Fibroblast of lung (primary cell): ENCODE measurements around the gene SLC24A4.

ENCODE experiments used
- EZH2 ChIP-seq: IDR thresholded peaks from 2 replicates; pipeline ENCODE4 v1.5.1; 2012; ENCODE audit warnings: low read length, control low read depth, mild to moderate bottlenecking; ENCODE audit errors: missing control alignments
- TF ChIP-seq, protein P1 (sequence below), 2 donors: IDR thresholded peaks in 1 of 2; conservative IDR thresholded peaks in 1 of 2; 1 replicate in 1 of 2; 2 replicates in 1 of 2; pipeline ENCODE4 v1.5.1; 2011 to 2012; ENCODE audit warnings: low read length in 2 of 2, control low read depth in 1 of 2, inconsistent platforms in 1 of 2, low read depth in 1 of 2, mild to moderate bottlenecking in 1 of 2

DNA sequence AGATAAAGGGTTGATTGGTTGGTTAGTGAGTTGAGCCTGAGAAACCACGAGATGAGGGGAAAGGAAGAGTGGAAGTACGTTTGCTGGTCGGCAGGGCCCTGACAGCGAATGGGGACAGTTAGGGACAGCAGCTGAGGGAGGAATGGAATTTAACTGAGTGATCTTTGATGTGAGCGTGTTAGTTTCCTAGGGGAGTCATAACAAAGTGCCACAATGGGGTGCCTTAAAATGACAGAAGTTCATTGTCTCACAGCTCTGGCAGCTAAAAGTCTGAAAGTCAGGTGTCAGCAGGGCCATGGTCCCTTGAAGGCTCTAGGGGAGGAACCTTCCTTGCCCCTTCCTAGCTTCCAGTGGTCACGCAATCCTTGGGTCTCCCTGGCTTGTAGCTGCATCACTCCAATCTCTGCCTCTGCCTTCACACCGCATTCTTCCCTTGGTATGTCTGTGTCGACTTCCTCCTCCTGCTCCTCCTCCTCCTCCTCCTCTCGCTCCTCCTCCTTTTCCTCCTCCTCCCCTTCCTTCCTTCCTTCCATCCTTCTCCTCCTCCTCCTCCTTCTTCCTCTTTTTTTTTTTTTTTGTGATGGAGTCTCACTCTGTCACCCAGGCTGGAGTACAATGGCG is 164.7 kb downstream of the SLC24A4 start:
- no peak for TF ChIP-seq EZH2
- TF ChIP-seq, protein P1, sequence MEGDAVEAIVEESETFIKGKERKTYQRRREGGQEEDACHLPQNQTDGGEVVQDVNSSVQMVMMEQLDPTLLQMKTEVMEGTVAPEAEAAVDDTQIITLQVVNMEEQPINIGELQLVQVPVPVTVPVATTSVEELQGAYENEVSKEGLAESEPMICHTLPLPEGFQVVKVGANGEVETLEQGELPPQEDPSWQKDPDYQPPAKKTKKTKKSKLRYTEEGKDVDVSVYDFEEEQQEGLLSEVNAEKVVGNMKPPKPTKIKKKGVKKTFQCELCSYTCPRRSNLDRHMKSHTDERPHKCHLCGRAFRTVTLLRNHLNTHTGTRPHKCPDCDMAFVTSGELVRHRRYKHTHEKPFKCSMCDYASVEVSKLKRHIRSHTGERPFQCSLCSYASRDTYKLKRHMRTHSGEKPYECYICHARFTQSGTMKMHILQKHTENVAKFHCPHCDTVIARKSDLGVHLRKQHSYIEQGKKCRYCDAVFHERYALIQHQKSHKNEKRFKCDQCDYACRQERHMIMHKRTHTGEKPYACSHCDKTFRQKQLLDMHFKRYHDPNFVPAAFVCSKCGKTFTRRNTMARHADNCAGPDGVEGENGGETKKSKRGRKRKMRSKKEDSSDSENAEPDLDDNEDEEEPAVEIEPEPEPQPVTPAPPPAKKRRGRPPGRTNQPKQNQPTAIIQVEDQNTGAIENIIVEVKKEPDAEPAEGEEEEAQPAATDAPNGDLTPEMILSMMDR (conservative IDR thresholded peaks at IDR 0.05 in 1 of 2, IDR thresholded peaks at IDR 0.05 in 1 of 2; ENCODE audit: low read depth in 1 of 2, low read length in 2 of 2) = no peak
